RKO (cell line): ENCODE measurements around the gene LIN7A.
A peak's percentile ranks its signal among the peaks of the same experiment; 100 is the strongest.

Experiments
- DNase-seq: peaks from one replicate; pipeline ENCODE4 v3.0.0-alpha.2; 2016; ENCODE audit warnings: low spot score

LIN7A gene

DNA sequence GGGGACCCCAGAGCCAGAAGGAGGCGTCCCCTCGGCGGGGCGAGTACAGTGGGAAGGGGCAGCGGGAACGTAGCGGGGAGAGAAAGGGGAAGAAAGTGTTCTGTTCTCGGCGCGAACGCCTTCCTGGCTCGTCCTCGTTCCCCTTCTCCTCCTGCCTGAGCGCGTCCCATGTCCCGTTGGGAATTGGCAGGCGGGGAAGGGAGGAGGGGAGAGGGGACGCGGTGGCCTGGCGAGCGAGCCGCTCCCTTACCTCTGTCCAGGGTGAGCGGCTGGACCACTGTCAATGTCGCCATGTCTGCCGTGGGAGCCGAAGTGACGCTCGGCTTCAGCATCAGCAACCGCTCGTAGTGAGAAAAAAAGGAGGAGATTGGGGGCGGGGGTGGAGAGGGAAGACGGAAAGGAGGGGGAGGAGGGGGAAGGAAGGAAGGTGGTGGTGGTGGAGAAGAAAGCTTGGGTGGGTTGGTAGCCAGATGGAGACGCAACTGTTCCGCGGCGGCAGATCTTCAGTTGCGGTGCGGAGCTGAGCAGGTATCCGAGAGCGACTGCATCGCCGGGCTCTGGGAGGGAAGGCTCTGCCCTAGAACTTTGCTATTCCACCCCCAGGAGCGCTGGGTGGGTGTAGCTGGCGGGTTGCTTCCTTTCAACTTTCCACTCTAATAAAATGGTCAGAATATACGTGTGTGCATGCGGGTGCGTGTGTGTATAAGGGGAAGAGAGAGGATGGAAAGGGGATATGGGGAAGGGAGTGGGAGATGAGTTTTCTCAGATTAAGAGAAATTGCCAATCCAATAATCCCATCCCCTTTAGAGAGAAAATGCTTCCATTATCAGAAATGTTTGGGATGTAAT lies at the start of gene LIN7A:
LIN7A (minus strand) TSS at position 544 of the 848 bp plus-strand sequence; CDS start at position 332, 212 bp downstream.
- no peak for DNase-seq

- DNase-seq: no peak
Measured at GRCh38 chr12:80986224-80986623, 48.5 kb upstream of the LIN7A start.

DNA sequence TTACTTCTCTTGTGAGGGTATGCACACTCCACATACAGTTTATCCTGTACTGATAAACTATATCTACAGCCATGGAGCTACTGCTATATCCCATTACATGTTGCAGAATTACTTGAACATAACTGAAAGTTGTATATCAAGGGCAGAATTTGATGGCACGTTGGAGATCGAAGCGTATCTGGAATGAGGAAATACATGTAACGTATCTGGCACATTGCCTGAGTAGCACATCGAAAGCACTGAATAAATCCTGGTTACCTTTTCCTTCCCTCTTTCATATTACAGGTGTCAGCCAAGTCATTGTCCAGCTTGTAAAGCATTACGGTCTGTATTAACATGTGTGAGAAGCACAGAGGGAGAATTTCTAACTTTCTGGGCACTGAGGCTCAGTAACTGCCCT lies 42.1 kb upstream of the LIN7A start:
- DNase-seq: no peak

DNA sequence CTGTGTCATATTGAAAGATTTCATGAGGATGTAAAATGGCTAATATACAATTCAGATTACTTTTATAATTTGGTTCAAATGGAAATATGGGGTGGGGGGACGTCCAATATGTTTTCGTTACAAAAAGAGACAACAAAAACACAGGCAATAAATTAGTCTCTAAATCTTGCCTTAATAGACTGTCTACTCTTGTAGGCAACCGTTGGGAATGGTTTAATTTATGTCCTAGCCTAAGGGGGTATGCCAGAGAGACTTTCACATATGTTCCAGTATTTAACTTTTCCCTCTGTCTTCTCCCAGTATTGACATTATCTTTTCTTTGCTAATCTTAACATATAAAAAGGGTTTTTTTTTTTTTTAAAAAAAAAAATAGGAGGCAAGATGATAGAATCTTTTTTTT lies 41.5 kb upstream of the LIN7A start:
- DNase-seq: no peak

DNA sequence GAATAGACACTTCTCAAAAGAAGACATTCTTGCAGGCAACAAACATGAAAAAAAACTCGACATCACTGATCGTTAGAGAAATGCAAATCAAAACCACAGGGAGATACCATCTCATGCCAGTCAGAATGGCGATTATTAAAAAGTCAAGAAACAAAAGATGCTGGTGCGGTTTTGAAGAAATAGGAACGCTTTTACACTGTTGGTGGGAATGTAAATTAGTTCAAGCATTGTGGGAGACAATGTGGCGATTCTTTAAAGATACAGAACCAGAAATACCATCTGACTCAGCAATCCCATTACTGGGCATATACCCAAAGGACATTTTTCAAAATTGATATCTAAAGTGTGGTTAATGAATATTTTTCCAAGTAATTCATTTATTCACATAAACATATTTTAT lies 39.6 kb upstream of the LIN7A start:
- DNase-seq: no peak

- no peak for DNase-seq
Measured at GRCh38 chr12:80968326-80968725, 30.6 kb upstream of the LIN7A start.

DNA sequence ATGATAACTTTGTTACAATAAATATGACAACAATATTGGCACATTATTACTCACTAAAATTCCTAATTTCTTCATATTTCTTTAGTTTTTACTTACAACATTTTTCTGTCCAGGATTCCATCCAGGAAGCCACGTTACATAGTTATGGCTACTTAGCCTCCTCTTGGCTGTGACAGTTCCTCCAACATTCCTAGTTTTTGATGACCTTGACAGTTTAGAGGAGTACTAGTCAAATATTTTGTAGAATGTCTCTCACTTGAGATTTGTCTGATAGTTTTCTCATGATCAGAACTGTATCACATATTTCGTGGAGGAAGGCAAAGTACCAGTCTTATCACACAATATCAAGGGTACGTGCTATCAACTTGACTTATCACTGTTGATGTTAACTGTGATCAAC lies 29.8 kb upstream of the LIN7A start:
- no peak for DNase-seq

DNA sequence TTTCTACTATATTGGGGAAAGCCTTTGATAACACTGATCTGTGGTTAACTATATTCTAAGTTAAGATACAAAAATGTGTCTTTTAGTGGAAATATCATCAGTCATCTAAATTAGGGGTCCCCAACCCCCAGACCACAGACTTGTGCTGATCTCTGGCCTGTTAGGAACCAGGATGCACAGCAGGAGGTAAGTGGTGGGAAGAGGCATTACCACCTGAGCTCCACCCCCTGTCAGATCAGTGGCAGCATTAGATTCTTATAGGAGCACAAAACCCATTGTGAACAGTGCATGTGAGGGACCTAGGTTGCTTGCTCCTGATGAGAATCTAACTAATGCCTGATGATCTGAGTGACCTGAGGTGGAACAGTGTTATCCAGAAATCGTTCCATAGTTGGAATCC lies 28.3 kb upstream of the LIN7A start:
- DNase-seq: no peak

DNA sequence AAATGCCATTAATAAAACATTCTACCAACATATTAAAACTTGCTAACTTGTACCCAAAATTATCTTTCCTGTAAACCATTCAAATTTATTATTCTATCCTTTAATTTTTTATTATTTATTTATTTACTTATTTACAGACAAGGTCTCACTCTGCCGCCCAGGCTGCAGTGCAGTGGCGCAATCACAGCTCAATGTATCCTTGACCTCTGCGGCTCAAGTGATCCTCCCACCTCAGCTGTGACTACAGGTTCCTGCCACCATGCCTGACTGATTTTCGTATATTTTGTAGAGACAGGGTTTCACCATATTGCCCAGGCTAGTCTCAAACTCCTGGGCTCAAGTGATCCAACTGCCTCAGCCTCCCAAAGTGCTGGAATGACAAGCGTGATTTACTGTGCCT lies 20.4 kb upstream of the LIN7A start:
- DNase-seq: no peak

GRCh38 chr12:80954857-80955520 lies 17.3 kb upstream of the LIN7A start:
- DNase-seq: no peak

GRCh38 chr12:80952443-80952842 lies 14.7 kb upstream of the LIN7A start:
- DNase-seq: no peak

- DNase-seq: peak; percentile 14
Measured at GRCh38 chr12:80946591-80946990, 8.9 kb upstream of the LIN7A start.

GRCh38 chr12:80943338-80943737 lies 5.6 kb upstream of the LIN7A start:
- no peak for DNase-seq

DNA sequence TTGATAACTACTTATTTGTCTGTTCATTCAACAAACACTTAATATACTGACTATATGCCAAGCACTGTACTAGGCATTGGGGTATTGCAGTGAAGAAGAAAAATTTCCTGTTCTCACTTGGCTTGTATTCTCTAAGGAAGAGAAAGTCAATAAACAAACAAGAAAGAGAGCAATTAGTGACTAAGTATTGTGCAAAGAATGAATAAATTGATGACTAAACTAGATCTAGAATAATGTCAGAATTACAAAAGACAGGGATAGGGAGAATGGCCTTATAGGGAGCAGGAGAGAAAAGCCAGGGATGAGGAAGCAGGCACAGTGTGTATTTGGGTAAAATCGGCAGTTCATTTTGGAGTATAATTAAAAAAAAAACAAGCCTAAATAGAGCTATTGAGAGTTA lies 4.2 kb upstream of the LIN7A start:
- DNase-seq: no peak

- no peak for DNase-seq
Measured at GRCh38 chr12:80939231-80939950, 1.7 kb upstream of the LIN7A start.

- no peak for DNase-seq
Measured at GRCh38 chr12:80938397-80938796, 663 bp upstream of the LIN7A start.

GRCh38 chr12:80936642-80937390 lies 918 bp downstream of the LIN7A start:
- DNase-seq: no peak

GRCh38 chr12:80936353-80936641 lies 1.4 kb downstream of the LIN7A start:
- DNase-seq: no peak

DNA sequence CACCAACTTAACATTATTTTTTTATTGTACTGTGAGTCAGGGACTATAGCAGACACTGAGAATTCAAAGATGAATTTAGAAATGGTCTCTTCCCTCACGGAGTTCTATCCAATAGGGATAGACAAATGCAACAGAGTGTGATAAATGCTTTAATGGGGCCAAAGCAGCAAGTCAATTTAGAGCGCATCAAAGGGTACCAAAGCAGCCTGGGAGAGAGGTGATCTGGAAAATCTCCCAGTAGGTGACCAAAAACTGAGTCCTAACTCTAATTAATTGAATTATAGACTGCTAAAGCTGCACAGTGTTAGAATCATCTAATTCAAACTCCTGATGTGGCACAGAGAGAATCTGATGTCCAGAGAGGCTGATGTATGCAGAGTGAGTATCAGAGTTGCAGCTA lies 2.6 kb downstream of the LIN7A start:
- DNase-seq: no peak

GRCh38 chr12:80925983-80926382 lies 11.8 kb downstream of the LIN7A start:
- no peak for DNase-seq

- no peak for DNase-seq
Measured at GRCh38 chr12:80925237-80925636, 12.5 kb downstream of the LIN7A start.

- no peak for DNase-seq
Measured at GRCh38 chr12:80924437-80924836, 13.3 kb downstream of the LIN7A start.
